Keratinocyte (primary cell): Measurements from ENCODE around the gene FBXW2. TPM values are rescaled to one million over a fixed set of nuclear protein-coding genes. Genes with fewer than 3 reads are reported as not detected.

Source experiments
- DNase-seq: peaks from one replicate; pipeline ENCODE4 v3.0.0-alpha.2; 2011; ENCODE audit warnings: low read depth, missing footprints, low spot score
- FAIRE-seq: peaks from 2 replicates; lab custom pipeline; 2011; peaks lifted over from hg19 to GRCh38; lab: Jason Lieb, UNC
- H2AFZ ChIP-seq: 2 replicates; pipeline ENCODE4 v1.6.0; 2012; ENCODE audit warnings: low read length, control low read depth, inconsistent platforms; ENCODE audit not compliant: control insufficient read depth
- H3K27ac ChIP-seq: 2 replicates; pipeline ENCODE4 v1.5.1; 2011; ENCODE audit warnings: low read length; ENCODE audit not compliant: control insufficient read depth, insufficient read depth
- H3K27me3 ChIP-seq: 3 replicates; pipeline ENCODE4 v1.6.0; 2011; ENCODE audit warnings: low read length; ENCODE audit not compliant: control insufficient read depth, insufficient read depth; ENCODE audit errors: extremely low read depth
- H3K36me3 ChIP-seq, 2 experiments: 2 replicates in 1 of 2; 3 replicates in 1 of 2; pipeline ENCODE4 v1.5.1; 2011; ENCODE audit warnings: low read length in 2 of 2, mild to moderate bottlenecking in 1 of 2; ENCODE audit not compliant: control insufficient read depth in 2 of 2, insufficient read depth in 2 of 2; ENCODE audit errors: extremely low read depth in 1 of 2
- H3K4me1 ChIP-seq: 3 replicates; pipeline ENCODE4 v1.5.1; 2011; ENCODE audit warnings: low read length; ENCODE audit not compliant: control insufficient read depth, insufficient read depth; ENCODE audit errors: extremely low read depth
- H3K4me2 ChIP-seq: 3 replicates; pipeline ENCODE4 v1.6.0; 2011; ENCODE audit warnings: low read depth, low read length; ENCODE audit not compliant: control insufficient read depth, insufficient read depth; ENCODE audit errors: extremely low read depth
- H3K4me3 ChIP-seq, 3 experiments: fragments of 200-600 bp in 1 of 3; sonication (generic) in 1 of 3; 2 replicates in 2 of 3; 3 replicates in 1 of 3; pipeline ENCODE4 v1.5.1; 2011 to 2016; ENCODE audit warnings: low read length in 3 of 3, mild to moderate bottlenecking in 3 of 3, control low read depth in 2 of 3, inconsistent platforms in 1 of 3, low read depth in 1 of 3, mixed read lengths in 1 of 3, mixed run types in 1 of 3, moderate library complexity in 1 of 3; ENCODE audit not compliant: control insufficient read depth in 2 of 3, insufficient read depth in 2 of 3; ENCODE audit errors: extremely low read depth in 1 of 3
- H3K79me2 ChIP-seq: 2 replicates; pipeline ENCODE4 v1.6.0; 2012; ENCODE audit warnings: low read length; ENCODE audit not compliant: control insufficient read depth, insufficient read depth
- H3K9ac ChIP-seq: 3 replicates; pipeline ENCODE4 v1.6.0; 2011; ENCODE audit warnings: low read length; ENCODE audit not compliant: control insufficient read depth, insufficient read depth; ENCODE audit errors: extremely low read depth
- H3K9me1 ChIP-seq: 3 replicates; pipeline ENCODE4 v1.6.0; 2011; ENCODE audit warnings: low read length; ENCODE audit not compliant: control insufficient read depth, insufficient read depth; ENCODE audit errors: extremely low read depth
- H3K9me3 ChIP-seq: 2 replicates; pipeline ENCODE4 v1.5.1; 2012; ENCODE audit warnings: low read depth, low read length; ENCODE audit not compliant: control insufficient read depth
- H4K20me1 ChIP-seq: 3 replicates; pipeline ENCODE4 v1.6.0; 2011; ENCODE audit warnings: low read length; ENCODE audit not compliant: control insufficient read depth, insufficient read depth; ENCODE audit errors: extremely low read depth
- EZH2 ChIP-seq: IDR thresholded peaks from one replicate; pipeline ENCODE4 v1.6.1; 2012; ENCODE audit warnings: inconsistent platforms, mild to moderate bottlenecking, low read length, moderate library complexity
- dilution Hi-C: fragments of 300-500 bp; cut with MboI; formaldehyde crosslinking; loops from one replicate; pipeline ENCODE4 v1.7.0; 2020; ENCODE audit warnings: low sequenced_read_pairs; ENCODE audit not compliant: extremely low pct_ligation_motif_present
- polyA plus RNA-seq, 5 experiments: library from polyadenylated mRNA; depleted of rRNA in 3 of 5; stranded (reverse) in 3 of 5; stranded (forward) in 1 of 5; unstranded in 1 of 5; fragments of >200 nt; gene quantifications; 1 replicate in 1 of 5; 2 replicates in 3 of 5; 3 replicates in 1 of 5; pipeline versions ENCODE4 v1.2.1 to v1.2.3, GENCODE V29; 2011 to 2012; ENCODE audit warnings: missing spikeins in 2 of 5, low read depth in 1 of 5, low replicate concordance in 1 of 5
- TF ChIP-seq, protein P1 (sequence below), 3 experiments: IDR thresholded peaks in 1 of 3; conservative IDR thresholded peaks in 1 of 3; optimal IDR thresholded peaks in 1 of 3; 2 replicates in 2 of 3; 3 replicates in 1 of 3; pipeline versions ENCODE3 to v1.5.1; 2011; ENCODE audit warnings: low read length in 3 of 3, mild to moderate bottlenecking in 3 of 3, moderate library complexity in 2 of 3, control low read depth in 1 of 3, inconsistent platforms in 1 of 3; ENCODE audit not compliant: insufficient read depth in 2 of 3; ENCODE audit errors: extremely low read depth in 1 of 3

The FBXW2 gene
- polyA plus RNA-seq, 1 donor (not counting 4 experiments of a cell fraction or from before 2014, with no cell fraction given): 68.3 TPM

DNA sequence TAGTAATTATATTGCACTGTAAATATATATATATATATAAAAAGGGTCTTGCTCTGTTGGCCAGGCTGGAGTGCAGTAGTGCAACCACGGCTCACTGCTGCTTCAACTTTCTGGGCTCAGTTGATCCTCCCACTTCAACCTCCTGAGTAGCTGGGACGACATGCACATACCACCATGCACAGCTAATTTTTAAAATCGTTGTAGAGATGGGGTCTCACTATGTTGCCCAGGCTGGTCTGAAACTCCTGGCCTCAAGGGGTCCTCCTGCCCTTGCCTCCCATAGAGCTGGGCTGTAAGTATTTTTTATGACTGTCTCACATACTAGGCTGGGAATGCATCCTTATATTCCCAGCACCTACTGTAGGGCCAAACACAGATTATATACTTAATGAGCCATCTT is 37.6 kb upstream of the FBXW2 start:
- no peak for TF ChIP-seq EZH2
- TF ChIP-seq, protein P1, sequence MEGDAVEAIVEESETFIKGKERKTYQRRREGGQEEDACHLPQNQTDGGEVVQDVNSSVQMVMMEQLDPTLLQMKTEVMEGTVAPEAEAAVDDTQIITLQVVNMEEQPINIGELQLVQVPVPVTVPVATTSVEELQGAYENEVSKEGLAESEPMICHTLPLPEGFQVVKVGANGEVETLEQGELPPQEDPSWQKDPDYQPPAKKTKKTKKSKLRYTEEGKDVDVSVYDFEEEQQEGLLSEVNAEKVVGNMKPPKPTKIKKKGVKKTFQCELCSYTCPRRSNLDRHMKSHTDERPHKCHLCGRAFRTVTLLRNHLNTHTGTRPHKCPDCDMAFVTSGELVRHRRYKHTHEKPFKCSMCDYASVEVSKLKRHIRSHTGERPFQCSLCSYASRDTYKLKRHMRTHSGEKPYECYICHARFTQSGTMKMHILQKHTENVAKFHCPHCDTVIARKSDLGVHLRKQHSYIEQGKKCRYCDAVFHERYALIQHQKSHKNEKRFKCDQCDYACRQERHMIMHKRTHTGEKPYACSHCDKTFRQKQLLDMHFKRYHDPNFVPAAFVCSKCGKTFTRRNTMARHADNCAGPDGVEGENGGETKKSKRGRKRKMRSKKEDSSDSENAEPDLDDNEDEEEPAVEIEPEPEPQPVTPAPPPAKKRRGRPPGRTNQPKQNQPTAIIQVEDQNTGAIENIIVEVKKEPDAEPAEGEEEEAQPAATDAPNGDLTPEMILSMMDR (optimal IDR thresholded peaks at IDR 0.05 in 1 of 3, IDR thresholded peaks at IDR 0.05 in 1 of 3, conservative IDR thresholded peaks at IDR 0.05 in 1 of 3; ENCODE audit: extremely low read depth in 1 of 3, insufficient read depth in 2 of 3, low read length in 3 of 3): no peak
- peaks cover 8 to 15% of the 10 kb centered on the region in 2 experiments for H3K36me3 ChIP-seq
- DNase-seq (no peak), FAIRE-seq (no peak)
- no peaks in the 10 kb centered on the region for H3K4me1 ChIP-seq
- H3K9me3 ChIP-seq: no peaks in the 10 kb centered on the region
- no peaks in the 10 kb centered on the region for H3K27me3 ChIP-seq
- H3K9me1 ChIP-seq: no peaks in the 10 kb centered on the region
- H4K20me1 ChIP-seq: no peaks in the 10 kb centered on the region
- dilution Hi-C loops: no loop called here
- H3K4me2 ChIP-seq: no peak overlapping the region
- H3K27ac ChIP-seq: no peak overlapping the region
- H2AFZ ChIP-seq: no peak overlapping the region
- H3K79me2 ChIP-seq: peaks cover 5% of the 10 kb centered on the region
- no peak overlapping the region for H3K4me3 ChIP-seq
- H3K9ac ChIP-seq: no peak overlapping the region

DNA sequence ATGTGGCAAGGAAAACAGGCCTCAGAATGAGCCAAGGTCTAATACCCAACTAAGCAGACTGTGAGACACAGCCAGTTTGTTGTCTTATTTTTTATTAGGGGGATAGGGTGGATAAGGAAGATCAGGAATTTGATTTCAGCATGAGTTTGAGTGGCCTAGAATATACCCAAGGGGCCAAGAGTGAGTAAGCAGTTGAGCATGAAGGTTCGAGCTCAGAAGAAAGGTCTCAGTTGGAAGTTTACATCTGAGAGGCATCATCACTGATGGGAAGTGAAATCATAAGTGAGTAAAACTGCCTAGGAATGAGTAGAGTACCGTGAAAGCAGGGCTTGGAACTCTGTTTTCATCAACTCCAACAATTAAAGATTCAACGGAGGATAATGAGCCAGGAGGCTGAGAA is 36.9 kb upstream of the FBXW2 start:
- Histone ChIP-seq H3K79me2 (peaks cover 5% of the 10 kb centered on the region), H3K9ac (no peak overlapping the region), H3K27me3 (no peaks in the 10 kb centered on the region), H3K9me1 (no peaks in the 10 kb centered on the region), H3K9me3 (no peaks in the 10 kb centered on the region), H3K4me1 (no peaks in the 10 kb centered on the region), H3K4me2 (no peak overlapping the region), H4K20me1 (no peaks in the 10 kb centered on the region), H2AFZ (no peak overlapping the region), H3K36me3 (peaks cover 8 to 15% of the 10 kb centered on the region in 2 experiments), H3K4me3 (no peak overlapping the region), H3K27ac (no peak overlapping the region)
- DNase-seq: no peak
- FAIRE-seq: no peak
- TF ChIP-seq, protein P1 (optimal IDR thresholded peaks at IDR 0.05 in 1 of 3, IDR thresholded peaks at IDR 0.05 in 1 of 3, conservative IDR thresholded peaks at IDR 0.05 in 1 of 3; ENCODE audit: extremely low read depth in 1 of 3, insufficient read depth in 2 of 3, low read length in 3 of 3): no peak
- TF ChIP-seq EZH2: no peak
- dilution Hi-C loops: no loop called here
